SIG-M5 treated with dmso at 0.1 percent for 504 hours (cell line): Measurements from ENCODE around the gene TOP3B.

Experiments
- DNase-seq: peaks from one replicate; lab custom pipeline; 2025; ENCODE audit not compliant: unreplicated experiment; lab: John Stamatoyannopoulos, UW

Gene TOP3B

DNA sequence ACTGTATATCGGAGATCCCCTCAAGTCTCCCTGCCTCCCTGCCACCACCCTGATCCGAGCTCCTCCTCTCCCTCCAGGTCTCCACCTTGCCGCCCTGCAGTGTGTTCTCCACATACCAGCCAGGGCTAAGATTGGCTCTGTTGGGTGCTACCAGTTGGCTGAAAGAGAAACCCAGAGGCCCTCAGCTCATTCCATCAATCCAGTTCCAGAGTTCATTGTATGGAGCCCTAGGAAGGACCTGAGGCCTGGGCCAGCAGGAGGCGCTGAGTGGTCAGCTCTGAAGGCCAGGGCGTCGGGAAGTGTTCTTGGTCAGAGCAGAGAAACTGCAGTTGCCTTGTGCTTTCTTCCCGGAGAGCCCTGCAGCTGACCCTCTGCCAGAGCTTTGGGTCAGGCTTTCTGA lies 2.2 kb upstream of the TOP3B start:
- DNase-seq: no peak

DNA sequence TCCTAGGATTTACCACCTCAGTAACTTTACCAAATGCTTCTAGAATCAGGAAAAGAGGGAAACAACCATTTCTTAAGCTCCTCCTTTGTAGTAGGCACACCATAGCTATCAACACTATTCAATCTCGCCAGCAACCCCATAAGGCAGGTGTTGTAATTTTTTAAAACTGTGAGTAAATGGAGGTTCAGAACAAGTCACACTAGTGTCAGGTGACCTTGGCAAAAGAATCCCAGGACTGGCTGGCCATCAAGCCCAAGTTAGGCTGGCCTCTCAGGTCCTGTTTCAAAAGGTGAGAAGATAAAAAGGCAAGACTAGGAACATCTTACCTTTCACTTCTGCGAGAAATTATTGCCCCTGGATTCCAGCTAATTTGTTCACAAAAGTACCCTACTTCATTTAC lies 713 bp downstream of the TOP3B start:
- no peak for DNase-seq

DNA sequence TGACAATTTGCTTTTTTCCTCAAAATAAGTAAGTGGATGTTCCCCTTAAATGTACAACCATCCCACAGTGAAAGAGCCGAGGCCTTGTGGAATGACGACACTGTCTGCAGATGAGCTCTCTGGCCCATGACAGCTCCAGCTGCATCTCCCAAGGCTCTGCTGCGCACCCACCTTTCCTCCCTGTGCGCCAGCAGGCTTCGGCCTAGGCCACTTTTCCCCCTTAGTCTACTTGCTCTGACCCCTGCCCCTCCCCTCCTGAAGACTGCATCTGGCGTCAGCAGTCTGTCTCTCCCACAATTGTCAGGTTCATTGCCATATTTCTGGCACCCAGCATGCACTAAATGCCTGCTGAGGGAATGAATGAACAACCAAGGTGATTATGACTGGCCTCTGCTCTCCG lies 2.0 kb downstream of the TOP3B start:
- DNase-seq: no peak

DNA sequence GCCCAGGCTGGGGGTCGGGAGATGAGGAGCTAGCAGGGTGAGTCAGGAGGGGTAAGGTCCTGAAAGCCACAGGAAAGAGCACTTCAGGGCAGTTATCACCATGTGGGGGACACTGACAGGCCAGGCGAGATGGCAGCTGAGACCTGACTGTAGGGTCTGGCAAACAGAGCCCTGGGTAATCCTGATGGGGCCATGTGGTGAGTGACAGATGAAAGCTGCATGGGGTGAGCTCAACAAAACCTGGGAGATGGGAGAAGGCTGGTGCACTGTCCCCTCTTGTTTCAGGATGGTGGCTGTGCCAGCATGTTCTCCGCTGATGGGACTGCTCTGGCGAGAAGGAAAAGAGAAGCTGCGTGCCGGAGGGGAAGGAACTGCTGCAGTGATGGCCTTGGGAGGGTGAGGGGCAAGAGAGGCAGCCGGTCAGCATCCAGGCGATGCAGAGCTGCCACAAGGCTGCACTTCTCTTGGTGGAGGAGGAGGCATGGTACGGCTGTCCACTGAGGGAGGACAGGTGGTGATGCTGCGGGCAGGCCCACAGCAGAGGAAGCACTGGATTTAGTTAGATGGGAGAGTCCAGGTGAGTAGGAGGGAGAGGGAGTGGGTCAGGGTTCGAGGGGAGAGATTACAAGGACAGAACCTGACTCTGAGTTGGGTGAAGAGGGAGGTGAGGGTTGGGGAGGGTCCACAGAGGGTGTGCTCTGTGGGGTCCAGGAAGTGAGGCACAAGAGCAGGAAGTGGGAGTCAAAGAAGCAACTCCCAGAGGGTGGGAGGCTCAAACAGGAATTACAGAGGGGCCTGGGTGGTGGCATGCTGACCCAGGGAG lies 3.8 kb downstream of the TOP3B start:
- no peak for DNase-seq

DNA sequence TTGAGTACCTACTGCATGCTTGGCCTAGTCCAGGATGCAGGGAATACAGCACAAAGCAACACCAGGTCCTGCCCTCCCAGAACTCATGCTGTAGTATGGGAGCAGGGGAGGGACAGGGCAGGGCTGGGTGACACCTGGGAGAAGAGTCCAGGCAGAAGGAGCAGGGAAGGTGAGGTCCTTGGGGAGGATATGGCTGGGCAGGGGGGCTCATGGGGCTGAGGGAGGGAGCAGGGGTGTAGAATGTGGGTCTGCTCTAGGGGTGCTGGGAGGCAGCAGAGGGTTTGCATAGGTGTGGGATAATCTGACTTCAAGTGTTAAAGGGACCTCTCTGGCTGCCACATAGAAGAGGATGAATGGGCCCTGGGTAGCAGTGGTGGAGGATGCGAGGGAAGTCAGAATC lies 4.8 kb downstream of the TOP3B start:
- no peak for DNase-seq

DNA sequence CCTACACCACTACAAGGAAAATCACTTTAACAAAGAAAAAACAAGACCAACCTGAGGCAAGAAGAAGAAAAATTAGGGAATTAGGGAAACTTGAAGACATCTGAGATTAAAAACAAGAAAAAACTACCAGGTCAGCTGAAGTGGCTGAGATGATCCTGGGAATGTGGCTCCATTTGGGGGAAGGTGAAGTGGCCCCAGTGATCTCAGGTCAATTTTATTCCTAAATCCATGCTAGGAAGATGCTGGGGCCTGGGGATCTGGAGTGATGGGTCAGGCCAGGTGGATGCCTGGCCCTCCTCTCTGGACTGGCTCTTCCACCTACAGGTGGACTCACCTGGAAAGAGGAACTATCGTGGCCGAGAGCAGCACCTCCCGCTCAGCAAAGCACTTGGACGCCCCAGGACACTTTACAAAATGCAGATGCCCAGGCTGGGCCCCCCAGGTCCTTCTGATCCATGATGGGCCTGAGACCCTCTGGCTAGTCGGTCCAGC lies 6.7 kb downstream of the TOP3B start:
- DNase-seq: no peak

DNA sequence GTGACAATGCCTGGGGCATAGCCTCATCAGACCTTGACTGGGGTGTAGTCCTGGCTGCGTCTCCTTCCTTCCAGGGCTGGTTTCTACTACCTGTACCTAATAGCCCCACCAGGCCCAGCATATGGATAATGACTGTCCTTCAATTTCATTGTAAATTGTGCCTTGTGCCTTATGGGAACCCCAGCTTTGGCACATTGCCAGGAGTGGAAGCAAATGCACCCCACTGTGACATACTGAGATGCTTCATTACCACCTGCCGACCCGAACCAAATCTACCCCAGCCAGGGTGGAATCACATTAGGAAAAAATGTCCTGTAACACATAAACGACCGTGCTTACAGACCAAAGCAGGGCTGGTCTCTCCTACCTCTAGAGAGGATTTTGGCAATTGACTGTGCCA lies 7.3 kb downstream of the TOP3B start:
- DNase-seq: no peak

DNA sequence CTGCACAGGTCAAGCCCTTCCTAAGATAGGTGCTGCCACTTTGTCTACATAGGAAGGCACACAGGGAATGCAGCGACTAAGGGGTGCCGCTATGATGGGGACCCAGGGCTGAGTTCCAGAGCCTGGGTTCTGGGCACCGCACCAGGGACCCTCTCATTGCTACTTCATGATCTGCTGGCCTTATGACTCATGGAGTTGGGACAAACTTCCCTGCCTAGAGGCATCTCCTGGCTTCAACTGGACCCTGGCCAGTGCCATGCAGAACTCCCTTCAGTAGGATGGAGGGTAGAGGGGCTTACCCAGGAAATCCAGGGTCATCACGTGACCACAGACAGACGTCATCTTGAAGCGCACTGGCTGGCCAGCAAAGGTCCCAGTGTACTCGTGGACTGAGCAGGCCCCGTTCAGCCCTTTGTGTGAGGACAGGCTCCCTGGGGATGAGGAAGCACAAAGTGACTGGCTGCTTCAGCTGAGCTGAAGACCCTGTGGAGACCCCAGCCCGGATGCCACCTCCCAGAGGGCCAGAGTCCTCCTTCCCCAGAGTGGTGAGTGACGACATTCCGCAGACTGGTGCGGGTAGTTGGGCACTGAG lies 8.4 kb downstream of the TOP3B start:
- DNase-seq: no peak

DNA sequence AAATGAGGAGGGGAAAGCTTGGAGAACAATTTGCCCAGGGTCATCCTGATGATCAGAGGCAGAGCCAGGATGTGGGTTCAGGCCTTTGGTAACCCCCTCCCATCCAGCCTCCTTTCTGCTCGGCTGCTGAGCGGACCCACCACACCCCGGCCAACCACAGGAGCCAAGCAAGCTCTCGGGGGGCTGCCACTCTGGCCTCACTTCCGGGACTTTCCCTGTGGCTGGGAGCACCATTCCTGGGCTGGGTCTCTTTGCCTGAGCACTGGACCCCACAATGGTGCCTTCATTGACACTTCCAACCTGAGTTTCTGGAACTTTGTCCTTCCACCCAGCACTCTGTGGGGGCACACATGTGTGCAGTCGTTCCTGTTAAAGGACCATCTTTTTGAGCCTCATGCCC lies 9.8 kb downstream of the TOP3B start:
- no peak for DNase-seq

DNA sequence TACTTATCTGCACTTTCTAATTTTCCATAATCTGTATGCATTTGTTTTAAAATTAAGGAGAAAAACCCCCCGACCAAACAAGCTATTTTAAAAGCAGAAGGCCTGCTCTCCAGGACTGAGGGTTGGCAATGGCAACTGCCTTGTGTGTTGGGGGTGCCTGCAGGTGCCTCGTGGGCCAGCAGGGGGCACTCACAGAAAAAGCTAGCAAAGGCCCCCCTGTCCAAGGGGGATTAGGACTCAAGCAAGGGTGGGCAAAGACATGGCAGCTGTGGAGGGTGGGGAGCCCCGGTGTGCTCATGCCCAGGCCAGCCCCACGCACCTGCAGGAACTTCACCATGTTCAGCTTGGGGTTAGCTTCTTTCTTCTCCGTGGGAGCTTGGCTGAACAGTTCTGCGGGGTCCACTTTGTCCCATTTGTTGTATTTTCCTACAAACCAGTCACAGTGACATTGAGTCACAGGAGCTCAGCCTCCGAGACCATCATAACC lies 10.3 kb downstream of the TOP3B start:
- DNase-seq: peak; percentile 42

DNA sequence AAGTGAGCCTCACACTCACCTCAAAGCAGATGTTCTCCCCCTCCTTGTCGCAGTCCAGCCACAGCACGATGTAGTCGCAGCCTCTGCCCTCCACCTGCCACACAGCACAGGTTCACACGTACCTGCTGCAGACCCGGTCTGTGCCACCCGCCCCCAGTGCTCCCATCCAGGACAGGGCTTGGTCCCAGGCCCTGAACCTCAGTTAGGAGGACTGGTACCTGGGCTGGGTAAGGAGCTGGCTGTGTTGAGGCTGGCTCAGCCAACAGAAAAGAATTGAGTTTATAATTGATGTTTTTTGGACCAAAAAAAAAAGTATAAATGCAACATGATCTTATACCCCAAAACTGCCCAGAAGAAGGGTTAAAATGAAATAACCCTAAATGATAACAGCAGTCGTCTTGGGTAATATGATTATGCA lies 10.7 kb downstream of the TOP3B start:
- DNase-seq: no peak

DNA sequence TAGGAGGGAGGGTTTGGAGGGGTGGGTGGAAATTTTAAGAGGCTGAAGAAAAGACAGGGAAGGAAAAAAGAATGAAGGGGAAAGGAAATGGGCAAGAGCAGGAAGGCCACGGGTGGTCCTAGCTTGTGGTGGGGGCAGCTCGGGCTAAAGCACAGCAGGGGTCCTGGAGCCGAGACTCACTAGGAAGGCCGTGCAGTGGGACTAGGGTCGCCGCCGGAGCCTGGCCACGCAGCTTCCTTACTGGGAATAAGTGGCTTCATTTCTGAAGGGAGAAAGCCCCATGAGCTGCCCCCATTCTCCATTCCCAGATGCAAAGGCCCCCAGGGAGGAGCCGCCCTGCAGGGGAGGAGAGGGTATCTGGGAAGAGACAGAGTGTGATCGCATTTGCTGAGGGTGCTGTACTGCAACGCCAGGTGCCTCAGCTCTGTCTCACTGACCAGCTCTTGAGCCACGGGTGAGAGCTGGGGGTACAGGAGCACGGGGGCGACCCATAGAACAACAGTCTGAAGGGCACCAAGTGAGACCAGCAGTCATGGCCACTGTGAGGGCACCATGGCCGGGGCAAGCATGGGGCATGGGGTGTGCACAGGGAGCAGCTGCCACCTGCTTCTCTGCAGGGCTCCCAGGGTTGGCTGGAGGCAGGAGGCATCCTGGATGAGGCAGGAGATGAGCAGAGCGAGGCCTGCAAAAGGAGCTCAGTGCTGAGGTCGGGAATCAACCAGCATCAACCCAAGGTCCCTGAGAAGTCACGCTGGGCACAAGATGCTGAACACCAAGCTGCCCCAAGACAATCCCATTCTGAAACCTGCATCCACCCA lies 11.6 kb downstream of the TOP3B start:
- no peak for DNase-seq

DNA sequence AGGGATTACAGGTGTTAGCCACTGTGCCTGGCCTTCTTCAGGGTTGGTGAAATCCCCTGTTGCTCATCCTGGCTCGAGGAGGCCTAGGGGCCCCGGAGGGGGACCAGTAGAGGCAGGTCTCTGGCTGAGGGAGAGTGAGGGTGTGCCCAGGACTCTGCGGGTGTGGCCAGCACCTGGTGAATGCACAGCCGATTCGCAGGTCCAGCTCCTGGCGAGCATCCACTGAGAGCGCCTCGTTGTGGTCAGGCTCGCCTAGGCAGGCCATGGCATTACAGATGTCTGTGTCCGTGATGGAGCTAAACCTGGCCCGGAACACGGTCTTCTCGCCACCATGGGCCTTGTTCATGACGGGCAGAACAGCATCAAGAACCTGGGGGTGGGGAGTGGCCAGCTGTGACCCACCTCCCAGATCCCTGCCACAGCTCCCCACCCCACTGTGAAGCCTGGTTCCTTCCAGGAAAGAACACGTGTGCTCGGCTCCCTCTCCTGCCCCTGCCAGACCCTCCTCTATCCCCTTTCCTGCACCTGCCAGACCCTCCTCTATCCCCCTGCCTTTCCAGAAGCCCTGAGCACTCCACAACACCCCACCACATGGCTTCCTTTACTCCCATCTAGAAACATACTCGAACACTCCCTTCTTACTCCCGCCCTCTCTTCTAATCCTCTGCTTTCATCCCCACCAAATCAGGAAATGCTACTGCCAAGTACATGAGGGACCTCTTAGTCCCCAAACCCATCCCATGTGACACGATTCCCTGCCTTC lies 12.4 kb downstream of the TOP3B start:
- DNase-seq: no peak

DNA sequence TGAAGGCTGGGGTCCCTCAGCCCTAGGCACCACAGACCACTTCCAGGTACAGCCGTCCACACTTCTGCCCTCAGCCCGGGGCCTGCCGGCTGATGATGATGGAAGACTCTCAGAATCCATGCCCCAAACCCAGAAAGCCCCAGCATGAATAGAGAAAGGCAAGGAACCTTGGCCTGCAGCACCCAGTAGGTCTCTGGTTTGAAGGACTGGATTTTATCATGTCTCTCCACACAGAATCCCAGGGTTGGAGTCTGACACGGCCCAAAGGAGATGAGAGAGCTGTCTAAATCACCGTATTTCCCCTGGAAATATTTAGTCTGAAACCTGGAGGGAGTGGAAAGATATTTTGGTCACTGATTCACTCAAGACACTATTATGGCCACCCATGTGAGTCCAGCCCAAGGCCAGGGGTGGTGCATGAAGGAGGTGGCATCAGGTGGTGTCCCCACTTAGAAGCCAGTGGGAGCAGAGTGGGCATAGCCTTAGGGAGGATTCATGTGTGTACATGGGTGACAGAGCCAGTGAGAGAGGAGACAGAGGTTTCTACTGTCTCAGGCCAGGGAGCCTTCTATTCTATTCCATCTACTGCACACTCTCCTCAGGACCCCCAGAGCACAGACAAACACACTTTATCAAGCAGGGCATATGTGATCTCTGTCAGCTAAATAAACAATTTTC lies 14.0 kb downstream of the TOP3B start:
- no peak for DNase-seq

DNA sequence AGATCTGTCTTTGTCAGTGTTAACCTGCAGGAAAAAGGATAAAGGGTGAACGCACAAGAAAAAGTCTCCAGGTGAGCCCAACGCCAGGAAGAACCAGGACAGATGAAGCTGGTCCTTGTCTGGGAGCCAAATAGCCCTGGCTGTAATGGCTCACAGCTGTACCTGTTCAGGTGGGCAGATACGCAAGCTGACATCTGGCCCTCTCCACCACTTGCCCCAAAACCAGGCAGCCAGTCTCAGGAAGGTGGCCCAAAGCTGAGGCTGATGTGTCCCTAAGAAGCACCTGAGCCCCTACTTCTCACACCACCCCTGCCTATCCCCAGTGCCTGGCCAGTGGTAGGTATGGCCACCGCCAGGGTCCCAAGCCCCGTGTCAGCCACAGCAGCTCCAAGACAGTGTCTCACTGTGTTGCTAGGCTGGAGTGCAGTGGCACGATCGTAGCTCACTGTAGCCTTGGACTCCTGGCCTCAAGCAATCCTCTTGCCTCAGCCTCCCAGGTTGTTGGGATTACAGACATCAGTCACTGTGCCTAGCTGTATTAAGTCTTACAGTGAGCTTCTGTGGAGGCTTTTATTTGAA lies 14.8 kb downstream of the TOP3B start:
- no peak for DNase-seq

DNA sequence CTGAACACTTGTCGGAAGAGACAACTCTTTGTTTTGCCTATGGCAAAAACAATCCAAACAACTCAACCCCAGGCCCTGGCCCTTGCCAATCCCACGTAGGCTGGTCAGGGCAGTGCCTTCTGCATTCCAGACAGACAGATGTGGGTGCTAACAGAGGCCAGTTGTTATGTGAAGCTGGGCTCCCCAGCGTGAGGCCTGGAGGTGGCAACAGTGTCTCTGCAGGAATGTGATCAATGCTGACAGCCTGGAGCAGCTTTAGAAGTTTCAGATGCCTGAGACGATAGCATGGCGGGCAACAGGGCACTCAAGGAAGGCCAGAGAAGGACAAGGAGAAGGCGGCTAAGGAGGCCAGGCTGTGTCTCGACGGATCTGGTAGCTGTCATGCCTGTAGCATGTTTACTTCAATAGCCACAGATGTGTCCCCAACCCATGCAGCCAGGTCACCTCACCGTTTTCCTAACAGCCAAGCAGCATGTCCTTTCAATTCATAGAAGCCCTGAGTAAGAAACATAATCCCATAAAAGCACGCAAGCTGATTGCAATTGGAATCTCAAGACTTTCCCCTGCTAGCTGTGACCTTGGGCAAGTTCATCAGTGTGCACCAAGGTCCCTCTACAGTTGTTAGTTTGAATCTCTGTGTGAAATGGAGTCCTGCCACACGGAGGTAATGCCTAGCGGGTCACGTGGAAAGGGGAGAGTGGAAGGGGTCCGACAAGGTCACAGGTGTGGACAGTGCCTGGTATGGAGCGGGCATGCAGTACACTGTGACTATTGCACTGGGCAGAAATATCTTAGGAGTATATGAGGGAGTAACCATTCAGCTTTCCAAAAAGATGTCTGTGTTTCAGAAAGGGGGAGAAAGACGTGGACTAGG lies 15.7 kb downstream of the TOP3B start:
- DNase-seq: no peak

DNA sequence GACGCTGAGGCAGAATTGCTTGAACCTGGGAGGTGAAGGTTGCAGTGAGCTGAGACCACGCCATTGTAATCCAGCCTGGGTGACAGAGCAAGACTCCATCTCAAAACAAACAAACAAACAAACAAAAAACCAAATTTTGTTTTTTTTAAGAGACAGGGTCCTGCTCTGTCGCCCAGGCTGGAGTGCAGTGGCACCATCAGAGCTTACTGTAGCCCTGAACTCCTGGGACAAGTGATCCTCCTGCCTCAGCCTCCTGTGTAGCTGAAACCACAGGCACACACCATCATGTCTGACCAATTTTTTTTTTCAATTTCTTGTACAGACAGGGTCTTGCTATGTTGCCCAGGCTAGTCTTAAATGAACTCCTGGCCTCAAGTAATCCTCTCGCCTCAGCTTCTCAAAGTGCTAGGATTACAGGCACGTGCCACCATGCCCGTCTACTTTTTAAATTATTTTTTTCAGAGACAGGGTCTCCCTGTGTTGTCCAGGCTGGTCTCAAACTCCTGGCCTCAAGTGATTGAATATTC lies 16.8 kb downstream of the TOP3B start:
- DNase-seq: no peak

DNA sequence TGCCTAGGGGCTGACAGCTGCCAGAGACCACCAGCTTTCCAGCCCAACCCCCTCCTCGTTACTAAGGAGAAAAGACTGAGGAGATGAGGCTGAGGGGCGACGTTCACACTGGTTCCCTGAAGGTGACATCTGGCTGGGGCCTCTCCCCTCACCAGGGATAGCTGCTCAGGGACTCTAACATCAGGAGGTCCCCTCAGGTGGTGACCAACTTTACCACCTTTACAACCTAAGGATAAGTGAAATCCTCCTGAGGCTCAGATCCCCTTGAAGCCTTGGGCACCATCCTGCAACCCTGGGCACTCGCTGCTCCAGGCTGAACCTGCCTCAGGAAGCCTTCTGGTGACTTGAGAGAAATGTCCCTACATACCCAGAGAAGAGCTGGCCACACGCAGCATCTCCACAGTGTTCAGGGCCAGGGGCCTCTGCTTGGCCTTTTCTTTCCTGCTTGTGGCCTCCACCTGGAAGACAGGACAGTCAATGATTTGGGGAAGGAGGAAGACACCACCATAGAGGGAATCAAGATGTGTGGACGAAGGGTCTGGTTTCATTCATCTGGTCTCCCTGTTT lies 17.6 kb downstream of the TOP3B start:
- no peak for DNase-seq
